Measurements from ENCODE around the gene CPEB3. TPM values are rescaled to one million over a fixed set of nuclear protein-coding genes. Genes with fewer than 3 reads are reported as not detected.
"Not testable (repeated sequence)": the region's sequence is repeated elsewhere in the genome, so short reads cannot be mapped to it uniquely, and the experiment has no call there.

CPEB3 gene
- total RNA-seq, 1 donor from 2014 or later: 2.7 TPM

- Mint-ChIP-seq H3K9me3 (no peaks in the 10 kb centered on the region), H3K27ac (no peak overlapping the region), H3K27me3 (ENCODE audit: insufficient read depth) (no peaks in the 10 kb centered on the region), H3K4me1 (ENCODE audit: low read depth) (peaks cover 10% of the 10 kb centered on the region), H3K36me3 (ENCODE audit: low read depth) (no peaks in the 10 kb centered on the region), H3K4me3 (no peak overlapping the region)
- DNase-seq (ENCODE audit: low spot score): no peak
- intact Hi-C loops (cut with micrococcal nuclease): no loop called here
Measured at GRCh38 chr10:92052088-92052487, 238.8 kb downstream of the CPEB3 start.

DNA sequence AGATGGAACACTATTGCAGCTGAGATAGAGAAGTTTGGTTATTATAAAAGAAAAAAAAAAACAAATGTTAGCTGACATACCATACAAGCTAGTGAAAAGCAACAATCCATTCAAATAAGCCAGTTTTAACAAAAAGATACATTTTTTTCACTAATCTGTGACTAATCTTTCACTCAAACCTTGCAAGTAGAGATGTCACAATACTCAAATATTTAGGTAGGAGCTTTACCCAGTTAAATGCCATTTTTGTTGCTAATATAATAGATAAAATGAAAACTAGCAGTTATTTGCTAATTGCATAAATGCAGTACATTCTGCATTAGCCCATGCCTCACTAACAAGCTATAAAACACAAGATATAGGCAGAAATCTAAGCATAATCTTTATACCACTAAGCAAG, 243.7 kb downstream of the CPEB3 start:
- intact Hi-C loops (cut with micrococcal nuclease): no loop called here
- H3K4me3 Mint-ChIP-seq: no peak overlapping the region
- no peak for DNase-seq (ENCODE audit: low spot score)
- no peak overlapping the region for H3K27ac Mint-ChIP-seq
- H3K9me3 Mint-ChIP-seq: no peaks in the 10 kb centered on the region
- H3K36me3 Mint-ChIP-seq (ENCODE audit: low read depth): no peaks in the 10 kb centered on the region
- H3K27me3 Mint-ChIP-seq (ENCODE audit: insufficient read depth): no peaks in the 10 kb centered on the region
- peaks cover 10% of the 10 kb centered on the region for H3K4me1 Mint-ChIP-seq (ENCODE audit: low read depth)

DNA sequence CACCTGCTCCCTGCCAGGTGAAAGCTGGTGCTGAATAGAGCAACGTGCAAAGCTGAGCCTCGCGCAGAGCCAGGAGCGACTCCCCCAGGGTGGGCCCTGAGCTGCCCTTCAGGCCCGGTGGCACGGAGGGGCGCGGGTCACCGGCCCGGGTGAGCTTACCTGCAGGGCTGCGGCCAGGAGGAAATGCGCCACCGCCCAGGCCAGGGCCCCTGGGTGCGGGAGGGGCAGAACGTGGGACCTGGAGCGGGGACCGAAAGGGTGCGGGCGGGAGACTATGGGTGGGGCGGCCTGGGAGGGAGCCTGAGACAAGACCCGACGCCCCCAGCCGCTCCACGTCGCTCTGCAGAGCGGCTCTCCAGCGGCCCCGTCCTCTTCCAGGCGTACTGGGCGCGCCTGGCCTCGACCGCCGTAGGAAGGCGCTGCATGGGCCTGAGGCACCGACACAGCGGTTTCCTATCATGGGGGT, 245.2 kb downstream of the CPEB3 start:
- Mint-ChIP-seq H3K9me3 (no peaks in the 10 kb centered on the region), H3K36me3 (ENCODE audit: low read depth) (no peaks in the 10 kb centered on the region), H3K4me3 (no peak overlapping the region), H3K27ac (no peak overlapping the region), H3K4me1 (ENCODE audit: low read depth) (peaks cover 10% of the 10 kb centered on the region), H3K27me3 (ENCODE audit: insufficient read depth) (no peaks in the 10 kb centered on the region)
- intact Hi-C loops (cut with micrococcal nuclease): no loop called here
- no peak for DNase-seq (ENCODE audit: low spot score)

DNA sequence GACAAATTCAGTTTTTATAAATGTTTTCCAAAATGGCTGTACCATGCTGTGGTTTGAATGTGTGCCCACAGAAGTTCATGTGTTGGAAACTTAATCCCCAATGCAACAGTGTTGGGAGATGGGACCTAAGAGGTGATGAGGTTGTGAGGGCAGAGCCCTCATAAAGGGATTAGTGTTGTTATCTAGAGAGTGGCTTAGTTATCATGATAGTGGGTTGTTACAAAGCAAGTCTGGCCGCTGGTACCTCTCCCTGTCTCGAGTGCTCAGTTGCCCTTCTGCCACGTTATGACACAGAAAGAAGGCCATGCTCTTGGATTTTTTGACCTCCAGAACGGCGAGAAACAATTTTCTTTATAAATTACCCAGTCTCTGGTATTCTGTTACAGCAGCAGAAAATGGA, 248.3 kb downstream of the CPEB3 start:
- DNase-seq (ENCODE audit: low spot score): no peak
- intact Hi-C loops (cut with micrococcal nuclease): no loop called here
- Mint-ChIP-seq H3K36me3 (ENCODE audit: low read depth) (peaks cover under 1% of the 10 kb centered on the region), H3K27me3 (ENCODE audit: insufficient read depth) (no peaks in the 10 kb centered on the region), H3K4me1 (ENCODE audit: low read depth) (peaks cover under 1% of the 10 kb centered on the region), H3K27ac (no peak overlapping the region), H3K9me3 (no peaks in the 10 kb centered on the region), H3K4me3 (no peak overlapping the region)

GRCh38 chr10:92038949-92039348, 251.9 kb downstream of the CPEB3 start:
- Mint-ChIP-seq H3K4me3 (no peak overlapping the region), H3K36me3 (ENCODE audit: low read depth) (peaks cover 9% of the 10 kb centered on the region), H3K4me1 (ENCODE audit: low read depth) (no peaks in the 10 kb centered on the region), H3K27ac (no peak overlapping the region), H3K27me3 (ENCODE audit: insufficient read depth) (no peaks in the 10 kb centered on the region), H3K9me3 (no peaks in the 10 kb centered on the region)
- intact Hi-C loops (cut with micrococcal nuclease): no loop called here
- DNase-seq (ENCODE audit: low spot score): no peak

DNA sequence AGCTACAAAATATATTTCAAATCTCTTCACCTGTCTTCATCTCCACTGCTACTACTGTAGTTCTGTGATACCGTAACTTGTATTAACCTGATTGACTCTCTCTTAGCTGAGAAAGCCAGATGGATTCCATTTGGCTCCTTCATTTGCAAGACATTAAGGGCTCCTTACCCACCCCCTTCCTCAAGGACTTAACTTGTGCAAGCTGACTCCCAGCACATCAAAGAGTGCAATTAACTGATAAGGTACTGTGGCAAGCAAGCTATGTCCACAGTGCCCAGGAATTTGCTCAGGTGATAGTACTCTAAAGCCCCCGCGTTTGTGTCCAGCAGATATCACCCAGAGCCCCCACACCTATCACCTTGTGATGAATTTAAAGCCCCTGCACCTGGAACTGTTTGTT, 257.8 kb downstream of the CPEB3 start:
- H3K36me3 Mint-ChIP-seq (ENCODE audit: low read depth): peaks cover 37% of the 10 kb centered on the region
- H3K4me1 Mint-ChIP-seq (ENCODE audit: low read depth); H3K27me3 Mint-ChIP-seq (ENCODE audit: insufficient read depth); intact Hi-C loops (cut with micrococcal nuclease); H3K4me3 Mint-ChIP-seq; H3K9me3 Mint-ChIP-seq; DNase-seq (ENCODE audit: low spot score); H3K27ac Mint-ChIP-seq: not testable (repeated sequence)

DNA sequence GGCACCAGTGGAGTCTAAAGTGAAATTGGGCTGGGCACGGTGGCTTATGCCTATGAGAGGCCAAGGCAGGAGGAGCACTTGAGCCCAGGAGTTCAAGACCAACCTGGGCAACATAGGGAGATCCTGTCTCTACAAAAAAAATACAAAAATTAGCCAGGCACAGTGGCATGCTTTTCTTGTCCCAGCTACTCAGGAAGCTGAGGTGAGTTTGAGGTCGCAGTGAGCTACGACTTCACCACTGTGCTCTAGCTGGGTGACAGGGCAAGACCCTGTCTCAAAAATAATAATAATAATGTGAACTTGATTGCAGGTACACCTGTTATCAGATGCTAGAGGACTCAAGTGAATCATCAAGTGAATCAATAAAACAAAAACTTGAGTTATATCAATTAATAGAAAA, 259.3 kb downstream of the CPEB3 start:
- Mint-ChIP-seq H3K4me3 (no peak overlapping the region), H3K27me3 (ENCODE audit: insufficient read depth) (no peaks in the 10 kb centered on the region), H3K27ac (no peak overlapping the region), H3K4me1 (ENCODE audit: low read depth) (peaks cover 9% of the 10 kb centered on the region), H3K36me3 (ENCODE audit: low read depth) (peaks cover 50% of the 10 kb centered on the region), H3K9me3 (no peaks in the 10 kb centered on the region)
- no peak for DNase-seq (ENCODE audit: low spot score)
- intact Hi-C loops (cut with micrococcal nuclease): no loop called here

- H3K27ac Mint-ChIP-seq: no peak overlapping the region
- intact Hi-C loops (cut with micrococcal nuclease): no loop called here
- H3K9me3 Mint-ChIP-seq: no peaks in the 10 kb centered on the region
- H3K27me3 Mint-ChIP-seq (ENCODE audit: insufficient read depth): no peaks in the 10 kb centered on the region
- peaks cover 11% of the 10 kb centered on the region for H3K4me1 Mint-ChIP-seq (ENCODE audit: low read depth)
- H3K4me3 Mint-ChIP-seq: no peak overlapping the region
- H3K36me3 Mint-ChIP-seq (ENCODE audit: low read depth): peaks cover 51% of the 10 kb centered on the region
- DNase-seq (ENCODE audit: low spot score): no peak
Measured at GRCh38 chr10:92027141-92027540, 263.7 kb downstream of the CPEB3 start.

DNA sequence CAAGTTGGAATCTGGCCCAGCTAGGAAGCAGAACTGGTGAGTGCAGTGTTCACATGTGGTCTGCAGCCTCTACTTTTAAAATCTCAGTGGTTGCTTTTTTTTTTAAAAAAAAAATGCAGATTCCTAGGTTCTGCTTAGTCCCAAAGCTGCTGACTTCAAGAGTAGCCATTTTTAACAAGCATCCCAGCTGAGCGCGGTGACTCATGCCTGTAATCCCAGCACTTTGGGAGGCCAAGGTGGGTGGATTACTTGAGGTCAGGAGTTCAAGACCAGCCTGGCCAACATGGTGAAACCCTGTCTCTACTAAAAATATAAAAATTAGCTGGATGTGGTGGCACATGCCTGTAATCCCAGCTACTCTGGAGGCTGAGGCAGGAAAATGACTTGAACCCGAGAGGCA, 265.5 kb downstream of the CPEB3 start:
- H3K9me3 Mint-ChIP-seq; H3K27me3 Mint-ChIP-seq (ENCODE audit: insufficient read depth); H3K27ac Mint-ChIP-seq; DNase-seq (ENCODE audit: low spot score); H3K4me1 Mint-ChIP-seq (ENCODE audit: low read depth); intact Hi-C loops (cut with micrococcal nuclease); H3K4me3 Mint-ChIP-seq: not testable (repeated sequence)
- peaks cover 50% of the 10 kb centered on the region for H3K36me3 Mint-ChIP-seq (ENCODE audit: low read depth)

DNA sequence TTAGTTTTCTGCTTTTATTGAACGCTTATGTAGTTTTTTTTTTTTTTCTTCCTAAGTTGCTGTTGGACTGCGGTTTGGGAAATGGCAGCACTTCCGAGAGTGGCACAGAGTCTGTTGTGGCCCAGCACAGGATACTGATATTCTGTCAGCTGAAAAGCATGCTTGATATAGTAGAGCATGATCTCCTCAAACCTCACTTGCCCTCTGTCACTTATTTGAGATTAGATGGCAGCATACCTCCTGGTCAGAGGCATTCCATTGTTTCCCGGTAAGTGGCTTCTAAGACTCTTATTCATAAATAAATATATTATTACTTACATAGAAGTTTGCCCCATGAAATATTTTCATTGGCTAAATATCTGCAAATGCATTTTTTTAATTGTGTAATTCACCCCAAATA, 266.2 kb downstream of the CPEB3 start:
- H3K4me1 Mint-ChIP-seq (ENCODE audit: low read depth): peaks cover 6% of the 10 kb centered on the region
- H3K27ac Mint-ChIP-seq: no peak overlapping the region
- DNase-seq (ENCODE audit: low spot score): no peak
- peaks cover 51% of the 10 kb centered on the region for H3K36me3 Mint-ChIP-seq (ENCODE audit: low read depth)
- H3K9me3 Mint-ChIP-seq: no peaks in the 10 kb centered on the region
- intact Hi-C loops (cut with micrococcal nuclease): no loop called here
- H3K27me3 Mint-ChIP-seq (ENCODE audit: insufficient read depth): no peaks in the 10 kb centered on the region
- no peak overlapping the region for H3K4me3 Mint-ChIP-seq

DNA sequence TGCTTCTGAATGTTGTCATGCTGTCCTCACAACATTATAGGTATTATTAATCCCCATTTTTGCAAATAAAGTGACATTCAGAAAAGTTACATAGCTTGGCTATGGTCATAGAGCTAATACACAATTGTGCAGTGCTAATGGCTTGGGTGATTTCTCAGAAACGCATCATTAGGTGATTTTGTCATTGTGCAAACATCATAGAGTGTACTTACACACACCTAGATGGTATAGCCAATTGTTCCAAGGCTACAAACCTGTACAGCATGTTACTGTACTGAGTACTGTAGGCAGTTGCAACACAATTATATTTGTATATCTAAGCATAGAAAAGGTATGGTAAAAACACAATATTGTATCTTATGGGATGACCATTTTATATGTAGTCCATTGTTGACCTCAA, 276.3 kb downstream of the CPEB3 start:
- peaks cover 51% of the 10 kb centered on the region for H3K36me3 Mint-ChIP-seq (ENCODE audit: low read depth)
- intact Hi-C loops (cut with micrococcal nuclease): no loop called here
- no peaks in the 10 kb centered on the region for H3K27me3 Mint-ChIP-seq (ENCODE audit: insufficient read depth)
- no peaks in the 10 kb centered on the region for H3K9me3 Mint-ChIP-seq
- no peak overlapping the region for H3K27ac Mint-ChIP-seq
- DNase-seq (ENCODE audit: low spot score): no peak
- peaks cover 18% of the 10 kb centered on the region for H3K4me1 Mint-ChIP-seq (ENCODE audit: low read depth)
- H3K4me3 Mint-ChIP-seq: no peak overlapping the region

GRCh38 chr10:92011560-92012214, 279.2 kb downstream of the CPEB3 start:
- H3K9me3 Mint-ChIP-seq: no peaks in the 10 kb centered on the region
- peaks cover 19% of the 10 kb centered on the region for H3K4me1 Mint-ChIP-seq (ENCODE audit: low read depth)
- no peak overlapping the region for H3K4me3 Mint-ChIP-seq
- intact Hi-C loops (cut with micrococcal nuclease): loop anchor here (2.0 kb wide), 1 partner anchor 37 kb away; no protein-coding TSS in a partner anchor
- peaks cover 40% of the 10 kb centered on the region for H3K36me3 Mint-ChIP-seq (ENCODE audit: low read depth)
- no peak overlapping the region for H3K27ac Mint-ChIP-seq
- no peaks in the 10 kb centered on the region for H3K27me3 Mint-ChIP-seq (ENCODE audit: insufficient read depth)
- DNase-seq (ENCODE audit: low spot score): no peak

DNA sequence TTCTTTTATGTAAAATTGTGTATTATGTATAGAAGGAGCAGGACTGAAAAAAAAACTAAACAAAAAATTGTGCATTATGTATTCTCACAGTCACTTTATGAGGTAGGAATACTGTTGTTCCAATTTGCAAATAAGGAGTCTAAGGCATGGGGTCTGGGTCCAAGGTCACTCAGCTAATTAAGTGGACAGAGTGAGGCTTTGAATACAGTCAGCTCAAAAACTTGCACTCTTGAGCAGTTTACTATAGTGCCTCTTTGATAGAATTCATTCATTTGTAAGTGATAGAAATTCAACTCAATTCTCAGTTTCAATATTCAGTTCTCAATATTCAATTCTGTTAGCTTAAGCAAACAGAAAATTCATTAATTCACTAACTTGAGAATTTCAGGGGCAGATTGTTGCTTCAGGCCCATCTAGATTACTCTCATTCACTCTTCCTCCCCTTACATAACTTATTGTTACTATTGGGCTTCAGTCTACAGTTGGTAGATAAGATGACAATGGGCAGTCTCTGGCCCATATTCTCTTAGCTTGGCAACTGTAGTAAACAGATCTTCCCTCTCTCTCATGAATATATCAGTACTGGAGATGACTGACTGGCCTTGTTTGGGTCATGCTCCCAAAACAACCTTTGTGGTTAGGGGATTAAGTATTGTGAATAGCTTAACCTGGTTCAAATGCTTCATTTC, 280.7 kb downstream of the CPEB3 start:
- Mint-ChIP-seq H3K27me3 (ENCODE audit: insufficient read depth) (no peaks in the 10 kb centered on the region), H3K27ac (no peak overlapping the region), H3K4me3 (no peak overlapping the region), H3K9me3 (no peaks in the 10 kb centered on the region), H3K4me1 (ENCODE audit: low read depth) (peaks cover 19% of the 10 kb centered on the region), H3K36me3 (ENCODE audit: low read depth) (peaks cover 39% of the 10 kb centered on the region)
- no peak for DNase-seq (ENCODE audit: low spot score)
- intact Hi-C loops (cut with micrococcal nuclease): loop anchor here (2.0 kb wide), 1 partner anchor 35 kb away; no protein-coding TSS in a partner anchor
